ENCODE results near the gene HECW1.
"Not testable (repeated sequence)": the region's sequence is repeated elsewhere in the genome, so short reads cannot be mapped to it uniquely, and the experiment has no call there.

The HECW1 gene

GRCh38 chr7:43583424-43584194 is 471.2 kb downstream of the HECW1 start:
- DNase-seq (ENCODE audit: low spot score) = peak; percentile 52

GRCh38 chr7:43584195-43584586 is 471.7 kb downstream of the HECW1 start:
- no peak for DNase-seq (ENCODE audit: low spot score)

- DNase-seq (ENCODE audit: low spot score) = not testable (repeated sequence)
These were observed 472.3 kb downstream of the HECW1 start for GRCh38 chr7:43584733-43585132.

GRCh38 chr7:43585562-43585961 is 473.1 kb downstream of the HECW1 start:
- DNase-seq (ENCODE audit: low spot score) = no peak

GRCh38 chr7:43586251-43586900 is 473.9 kb downstream of the HECW1 start:
- no peak for DNase-seq (ENCODE audit: low spot score)

GRCh38 chr7:43588477-43589132 is 476.2 kb downstream of the HECW1 start:
- no peak for DNase-seq (ENCODE audit: low spot score)

GRCh38 chr7:43589133-43589478 is 476.7 kb downstream of the HECW1 start:
- DNase-seq (ENCODE audit: low spot score) = no peak

GRCh38 chr7:43589728-43590127 is 477.3 kb downstream of the HECW1 start:
- DNase-seq (ENCODE audit: low spot score) = no peak

GRCh38 chr7:43590862-43591557 is 478.6 kb downstream of the HECW1 start:
- DNase-seq (ENCODE audit: low spot score) = no peak

GRCh38 chr7:43591558-43592180 is 479.2 kb downstream of the HECW1 start:
- no peak for DNase-seq (ENCODE audit: low spot score)

- DNase-seq (ENCODE audit: low spot score) = no peak
These were observed 479.9 kb downstream of the HECW1 start for GRCh38 chr7:43592326-43592725.

GRCh38 chr7:43593010-43593409 is 480.6 kb downstream of the HECW1 start:
- DNase-seq (ENCODE audit: low spot score) = no peak

- DNase-seq (ENCODE audit: low spot score) = no peak
These were observed 481.6 kb downstream of the HECW1 start for GRCh38 chr7:43594020-43594419.

GRCh38 chr7:43596426-43596825 is 484.0 kb downstream of the HECW1 start:
- not testable (repeated sequence) for DNase-seq (ENCODE audit: low spot score)

GRCh38 chr7:43600056-43600455 is 487.6 kb downstream of the HECW1 start:
- no peak for DNase-seq (ENCODE audit: low spot score)

GRCh38 chr7:43602256-43602655 is 489.8 kb downstream of the HECW1 start:
- DNase-seq (ENCODE audit: low spot score) = no peak

GRCh38 chr7:43604251-43604650 is 491.8 kb downstream of the HECW1 start:
- DNase-seq (ENCODE audit: low spot score) = no peak

- no peak for DNase-seq (ENCODE audit: low spot score)
These were observed 496.6 kb downstream of the HECW1 start for GRCh38 chr7:43609097-43609496.

- DNase-seq (ENCODE audit: low spot score) = no peak
These were observed 499.7 kb downstream of the HECW1 start for GRCh38 chr7:43612128-43612527.

- peak; percentile 25 for DNase-seq (ENCODE audit: low spot score)
These were observed 500.4 kb downstream of the HECW1 start for GRCh38 chr7:43612599-43613589.

Data from putamen (tissue), 1 donor.